Motor neuron (in vitro differentiated cells): ENCODE results near the gene EYS. TPM values are rescaled to one million over a fixed set of nuclear protein-coding genes. Genes with fewer than 3 reads are reported as not detected.
A peak's percentile ranks its signal among the peaks of the same experiment; 100 is the strongest.

Experiments
- ATAC-seq, 8 experiments: fragments of 200-7000 bp; cut with Tn5 transposase; replicated peaks in 6 of 8; 2 replicates each; pipeline ENCODE4 v1.8.0; 2021; ENCODE audit warnings: mild to moderate bottlenecking in 8 of 8, moderate library complexity in 8 of 8
- H3K27ac ChIP-seq, 2 donors: fragments of 250-450 bp; sonication (Bioruptor Pico); 2 replicates each; pipeline ENCODE4 v1.9.0; 2021; ENCODE audit warnings: antibody characterized with exemption in 2 of 2, mild to moderate bottlenecking in 2 of 2, moderate library complexity in 1 of 2
- H3K4me1 ChIP-seq, 2 donors: fragments of 250-450 bp; sonication (Bioruptor Pico); replicated peaks in 1 of 2; 2 replicates each; pipeline ENCODE4 v1.6.1; 2021; ENCODE audit warnings: antibody characterized with exemption in 2 of 2, mild to moderate bottlenecking in 2 of 2, moderate library complexity in 1 of 2
- H3K4me3 ChIP-seq, 5 donors: fragments of 250-450 bp; sonication (Bioruptor Pico); 2 replicates each; pipeline ENCODE4 v1.9.0; 2021; ENCODE audit warnings: antibody characterized with exemption in 5 of 5, mild to moderate bottlenecking in 5 of 5, moderate library complexity in 4 of 5
- WGBS, 10 experiments: fragments of 450-650 bp; shearing (Covaris generic); methylation state at CpG; one replicate each; pipeline ENCODE4 v1.0.0; 2022; 5-methylcytosine and 5-hydroxymethylcytosine counted together
- in situ Hi-C, 9 experiments: fragments of 400-800 bp; cut with MboI; loops; one replicate each; pipeline ENCODE4 v1.15.0; 2021; ENCODE audit warnings: low sequenced_read_pairs in 9 of 9, low pct_unique_long_range_greater_than_20kb in 2 of 9; ENCODE audit not compliant: unreplicated experiment in 9 of 9
- total RNA-seq, 8 experiments: library from RNA; unstranded; fragments of 300-600 nt; gene quantifications; 2 replicates each; pipeline versions ENCODE4 v1.2.3 to v1.2.4, GENCODE V29; 2022

The EYS gene
- total RNA-seq, 8 experiments from 2014 or later = 0.71 to 3.7 (median 1.2) TPM

DNA sequence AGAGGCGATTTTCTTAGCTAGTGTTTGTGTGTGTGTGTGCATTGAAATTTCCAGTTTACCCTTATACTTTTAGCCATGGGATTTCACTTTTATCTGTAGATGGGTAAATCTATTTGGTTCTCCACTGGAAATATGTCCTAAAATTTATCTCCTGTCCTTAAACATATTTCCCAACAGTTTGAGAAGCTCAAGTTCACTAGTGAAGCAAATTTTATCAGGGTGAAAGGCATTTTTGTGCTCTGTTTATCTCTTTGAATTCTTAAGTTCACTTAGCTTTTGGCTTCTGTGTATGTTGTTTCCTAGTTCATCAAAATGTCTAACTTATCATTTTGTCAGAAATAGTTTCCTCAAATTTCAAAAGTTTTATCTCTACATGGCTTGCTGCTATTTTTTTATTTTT, 1509.8 kb downstream of the EYS start:
- Histone ChIP-seq H3K27ac (no peak overlapping the region), H3K4me3 (no peak overlapping the region), H3K4me1 (no peaks in the 10 kb centered on the region)
- in situ Hi-C loops = no loop called here
- ATAC-seq = no peak
- 50 to 100% (median 86%) methylated on average over 1 of the region's 1 CpG; no CpG with 5 or more reads in 1 of the 10 experiments for WGBS, 10 experiments

DNA sequence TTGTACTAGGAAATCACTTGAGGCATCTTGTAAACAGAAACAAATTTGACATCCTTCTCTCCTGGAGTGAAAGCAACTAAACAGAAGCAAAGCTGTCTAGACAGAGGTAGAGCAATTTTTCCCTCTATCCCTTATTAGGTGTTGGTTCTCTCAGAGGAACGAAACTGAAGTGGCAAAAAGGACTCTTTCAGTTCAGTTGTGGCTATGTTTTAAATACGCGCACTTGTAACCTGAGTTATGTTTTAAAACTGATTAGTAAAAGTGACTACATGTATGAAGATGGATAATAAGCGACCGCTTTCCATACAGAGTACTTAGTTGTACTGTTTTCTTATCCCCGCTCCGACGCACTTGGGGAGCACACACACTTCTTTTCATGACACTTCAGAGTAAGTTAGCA, 1520.4 kb downstream of the EYS start:
- no peak for ATAC-seq
- 8 to 100% (median 94%) methylated on average over 2 to 8 of the region's 8 CpGs; no CpG with 5 or more reads in 1 of the 10 experiments for WGBS, 10 experiments
- in situ Hi-C loops = no loop called here

DNA sequence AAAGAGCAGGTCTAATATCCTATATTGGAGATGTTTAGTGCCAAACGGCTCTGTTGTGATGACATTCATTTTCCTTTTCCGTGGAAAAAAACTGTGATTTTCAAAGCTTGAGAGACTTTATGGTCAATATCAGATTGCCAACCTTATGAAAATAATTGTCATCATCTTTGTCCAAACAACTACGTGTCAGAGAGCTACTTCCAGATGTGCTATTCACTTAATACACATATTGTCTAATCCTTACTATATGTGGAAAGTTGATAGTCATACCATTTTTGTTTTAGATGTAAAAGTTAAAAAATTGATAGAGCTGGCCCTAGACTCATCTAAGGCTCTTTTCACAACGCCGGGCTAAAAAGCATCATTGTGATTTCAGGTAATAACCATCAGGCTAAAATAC, 1521.4 kb downstream of the EYS start:
- in situ Hi-C loops = no loop called here
- WGBS, 10 experiments = 14 to 100% (median 89%) methylated on average over 1 to 5 of the region's 5 CpGs; no CpG with 5 or more reads in 3 of the 10 experiments
- Histone ChIP-seq H3K4me1 (no peaks in the 10 kb centered on the region), H3K4me3 (no peak overlapping the region), H3K27ac (no peak overlapping the region)
- no peak for ATAC-seq

More for the DNA sequence above, 1520.4 kb downstream of the EYS start:
- H3K4me1 ChIP-seq = no peaks in the 10 kb centered on the region
- H3K4me3 ChIP-seq = no peak overlapping the region
- H3K27ac ChIP-seq = no peak overlapping the region

DNA sequence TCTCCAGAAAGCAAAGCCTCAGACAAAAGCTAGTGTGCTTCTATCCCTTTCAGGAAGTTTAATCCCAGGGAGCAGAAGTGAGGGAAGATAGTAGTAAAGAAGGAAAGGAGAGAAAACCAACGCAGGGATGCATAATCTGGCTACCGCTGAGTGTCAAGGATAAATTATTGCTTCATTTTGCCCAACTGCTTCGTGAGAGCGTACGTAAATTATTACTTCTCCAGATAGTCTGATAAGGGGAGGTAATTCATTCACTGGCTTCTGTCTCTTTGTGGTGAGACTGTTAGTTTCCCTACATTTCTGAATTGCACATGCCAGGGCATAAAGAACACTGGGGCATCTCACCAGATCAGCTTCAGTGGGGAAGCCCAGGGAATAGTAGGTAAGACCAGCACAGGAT, 1531.7 kb downstream of the EYS start:
- Histone ChIP-seq H3K4me1 (no peaks in the 10 kb centered on the region), H3K27ac (no peak overlapping the region), H3K4me3 (no peak overlapping the region)
- ATAC-seq = peak in 4 of 8 experiments; percentile 15 to 70 (median 64)
- 24 to 80% (median 60%) methylated on average over 1 to 5 of the region's 5 CpGs; no CpG with 5 or more reads in 2 of the 10 experiments for WGBS, 10 experiments
- in situ Hi-C loops = no loop called here

DNA sequence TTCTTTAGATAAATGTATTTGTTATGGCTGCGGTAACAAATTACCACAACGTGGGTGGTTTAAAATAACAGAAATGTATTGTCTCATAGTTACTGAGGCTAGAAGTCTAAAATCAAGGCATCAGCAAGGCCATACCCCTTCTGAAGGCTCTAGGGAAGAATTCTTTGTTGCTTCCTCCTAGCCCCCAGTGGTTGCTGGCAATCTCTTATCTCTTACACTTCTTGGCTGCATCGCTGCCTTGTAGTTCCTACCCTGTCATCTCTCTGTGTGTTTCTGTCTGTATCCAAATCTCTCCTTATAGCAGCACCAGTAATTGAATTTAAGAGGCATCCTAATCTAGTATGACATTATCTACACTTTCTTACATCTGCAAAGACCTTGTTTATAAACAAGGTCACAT, 1536.7 kb downstream of the EYS start:
- no peak overlapping the region for H3K27ac ChIP-seq
- ATAC-seq = no peak
- H3K4me1 ChIP-seq = peaks cover 0 to 7% of the 10 kb centered on the region in 2 donors
- 29 to 100% (median 81%) methylated on average over 1 to 3 of the region's 3 CpGs; no CpG with 5 or more reads in 2 of the 10 experiments for WGBS, 10 experiments
- no peak overlapping the region for H3K4me3 ChIP-seq
- in situ Hi-C loops = no loop called here

GRCh38 chr6:64160486-64160885, 1546.5 kb downstream of the EYS start:
- no peak overlapping the region for H3K4me3 ChIP-seq
- H3K4me1 ChIP-seq = peaks cover 0 to 10% of the 10 kb centered on the region in 2 donors
- no peak for ATAC-seq
- no peak overlapping the region for H3K27ac ChIP-seq
- 40 to 100% (median 82%) methylated on average over 1 of the region's 1 CpG; no CpG with 5 or more reads in 5 of the 10 experiments for whole genome bisulfite sequencing, 10 experiments
- in situ Hi-C loops = no loop called here

GRCh38 chr6:64155063-64155462, 1552.0 kb downstream of the EYS start:
- Histone ChIP-seq H3K4me3 (no peak overlapping the region), H3K4me1 (peaks cover 0 to 5% of the 10 kb centered on the region in 2 donors), H3K27ac (no peak overlapping the region)
- WGBS, 10 experiments = 0 to 100% (median 69%) methylated on average over 1 to 2 of the region's 2 CpGs; no CpG with 5 or more reads in 1 of the 10 experiments
- in situ Hi-C loops = no loop called here
- peak; percentile 54 to 98 (median 96) for ATAC-seq

GRCh38 chr6:64146876-64147275, 1560.2 kb downstream of the EYS start:
- Histone ChIP-seq H3K4me3 (no peak overlapping the region), H3K4me1 (no peaks in the 10 kb centered on the region), H3K27ac (no peak overlapping the region)
- in situ Hi-C loops = no loop called here
- ATAC-seq = peak in 1 of 8 experiments; percentile 12
- WGBS, 10 experiments = 0 to 100% (median 50%) methylated on average over 1 to 2 of the region's 2 CpGs; no CpG with 5 or more reads in 3 of the 10 experiments

DNA sequence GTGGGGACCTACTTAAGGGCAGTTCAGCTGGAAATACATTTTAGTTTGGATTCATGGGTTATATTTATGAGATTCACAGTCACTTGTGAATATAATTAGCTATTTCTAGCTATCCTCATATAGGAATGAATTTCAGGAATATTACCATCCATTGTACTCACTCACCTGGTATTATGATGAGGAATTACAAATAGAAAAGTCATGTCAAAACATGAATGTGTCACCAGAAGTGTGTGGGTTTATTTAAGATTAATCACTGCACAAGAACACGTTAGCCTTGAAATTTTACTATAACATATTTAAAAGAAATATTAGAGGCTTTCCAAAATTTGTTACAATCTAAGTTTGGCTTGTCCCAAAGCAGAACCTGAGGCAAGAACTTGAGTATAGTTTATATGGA, 1560.9 kb downstream of the EYS start:
- in situ Hi-C loops = no loop called here
- no peak overlapping the region for H3K4me3 ChIP-seq
- ATAC-seq = no peak
- H3K4me1 ChIP-seq = no peaks in the 10 kb centered on the region
- 20 to 91% (median 83%) methylated on average over 1 of the region's 1 CpG; no CpG with 5 or more reads in 4 of the 10 experiments for WGBS, 10 experiments
- H3K27ac ChIP-seq = no peak overlapping the region

DNA sequence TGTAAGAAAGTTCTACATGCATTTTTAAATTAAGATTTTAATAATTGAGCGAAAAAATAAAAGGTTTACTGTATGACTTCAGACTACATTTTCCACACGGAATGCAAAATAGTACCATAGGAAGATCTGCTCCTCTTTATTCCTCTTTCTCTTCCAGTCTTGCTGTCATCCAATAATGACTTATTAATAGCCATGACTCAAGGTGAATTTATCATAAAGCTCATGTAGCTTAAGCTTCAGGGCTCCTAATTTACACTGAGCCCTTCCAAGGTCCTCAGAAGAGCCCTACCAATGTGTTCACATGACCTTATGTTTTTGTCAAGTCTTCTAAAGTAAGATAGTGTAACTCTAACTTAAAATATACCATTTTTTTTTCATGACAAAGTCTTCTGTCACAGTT, 1561.4 kb downstream of the EYS start:
- in situ Hi-C loops = no loop called here
- 13 to 89% (median 72%) methylated on average over 2 of the region's 2 CpGs for WGBS, 10 experiments
- Histone ChIP-seq H3K4me1 (no peaks in the 10 kb centered on the region), H3K27ac (no peak overlapping the region), H3K4me3 (no peak overlapping the region)
- ATAC-seq = peak in 2 of 8 experiments; percentile 35 to 36

GRCh38 chr6:64143101-64143500, 1563.9 kb downstream of the EYS start:
- in situ Hi-C loops = no loop called here
- Histone ChIP-seq H3K27ac (no peak overlapping the region), H3K4me1 (no peaks in the 10 kb centered on the region), H3K4me3 (no peak overlapping the region)
- no peak for ATAC-seq
- 0 to 100% (median 65%) methylated on average over 1 to 2 of the region's 2 CpGs; no CpG with 5 or more reads in 1 of the 10 experiments for whole genome bisulfite sequencing, 10 experiments

GRCh38 chr6:64141680-64142079, 1565.3 kb downstream of the EYS start:
- ATAC-seq = peak in 3 of 8 experiments; percentile 95 to 97 (median 95)
- no peaks in the 10 kb centered on the region for H3K4me1 ChIP-seq
- H3K27ac ChIP-seq = no peak overlapping the region
- no peak overlapping the region for H3K4me3 ChIP-seq
- in situ Hi-C loops = no loop called here
- 0 to 100% (median 75%) methylated on average over 1 to 2 of the region's 2 CpGs; no CpG with 5 or more reads in 1 of the 10 experiments for WGBS, 10 experiments

GRCh38 chr6:64128301-64129024, 1578.6 kb downstream of the EYS start:
- Histone ChIP-seq H3K4me1 (no peaks in the 10 kb centered on the region), H3K4me3 (no peak overlapping the region), H3K27ac (no peak overlapping the region)
- in situ Hi-C loops = no loop called here
- WGBS, 10 experiments = 0 to 100% (median 50%) methylated on average over 1 of the region's 1 CpG; no CpG with 5 or more reads in 1 of the 10 experiments
- peak in 5 of 8 experiments; percentile 16 to 91 (median 86) for ATAC-seq
